LNCAP (cell line): ENCODE measurements around the gene SLC25A45.

ENCODE experiments used
- CTCF ChIP-seq: fragments of 450-650 bp; IDR thresholded peaks from 2 replicates; pipeline ENCODE4 v1.5.1; 2017; ENCODE audit warnings: mild to moderate bottlenecking

The SLC25A45 gene

GRCh38 chr11:65427691-65428577, 45.5 kb upstream of the SLC25A45 start:
- TF ChIP-seq CTCF, result no peak

DNA sequence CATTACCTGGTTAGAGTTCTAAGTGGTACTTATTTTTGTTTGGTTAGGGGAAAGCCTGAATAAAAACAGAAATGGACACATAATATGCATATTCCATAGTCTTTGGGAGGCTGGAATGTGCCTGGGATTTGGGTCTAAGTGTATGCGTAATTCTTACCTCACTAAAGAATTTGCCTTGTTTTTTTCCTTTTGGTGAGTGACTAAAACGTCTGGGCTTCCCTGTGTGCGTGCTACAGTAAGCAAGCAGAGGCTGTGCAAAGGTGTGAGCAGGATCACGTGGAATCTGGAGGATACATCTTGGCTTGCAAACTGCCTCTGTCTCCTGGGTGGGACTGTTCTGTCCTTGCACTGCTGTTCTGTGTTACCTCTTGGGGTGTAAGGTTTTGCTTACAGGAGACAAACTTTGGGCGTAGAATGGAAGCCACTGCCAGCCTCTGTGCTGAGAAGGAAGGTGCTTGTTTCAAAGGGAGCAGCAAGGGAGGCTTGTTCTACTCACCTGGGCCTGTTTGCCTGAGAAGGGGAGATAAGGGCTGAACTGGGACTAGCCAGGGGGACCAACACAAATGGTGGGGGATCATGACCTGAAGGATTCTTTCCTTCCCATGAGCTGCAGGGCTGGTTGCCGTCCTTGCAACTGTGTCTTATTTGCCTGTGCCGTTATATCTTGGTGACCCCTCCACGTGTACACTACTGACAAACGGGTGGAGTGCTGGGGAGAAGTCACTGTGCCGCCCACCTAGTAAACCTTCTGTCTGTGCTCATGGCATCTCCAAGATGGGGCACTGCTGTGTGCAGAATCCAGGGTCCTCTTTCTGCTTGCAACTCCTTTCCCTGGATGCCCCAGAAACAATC, 44.6 kb upstream of the SLC25A45 start:
- TF ChIP-seq CTCF, result no peak

DNA sequence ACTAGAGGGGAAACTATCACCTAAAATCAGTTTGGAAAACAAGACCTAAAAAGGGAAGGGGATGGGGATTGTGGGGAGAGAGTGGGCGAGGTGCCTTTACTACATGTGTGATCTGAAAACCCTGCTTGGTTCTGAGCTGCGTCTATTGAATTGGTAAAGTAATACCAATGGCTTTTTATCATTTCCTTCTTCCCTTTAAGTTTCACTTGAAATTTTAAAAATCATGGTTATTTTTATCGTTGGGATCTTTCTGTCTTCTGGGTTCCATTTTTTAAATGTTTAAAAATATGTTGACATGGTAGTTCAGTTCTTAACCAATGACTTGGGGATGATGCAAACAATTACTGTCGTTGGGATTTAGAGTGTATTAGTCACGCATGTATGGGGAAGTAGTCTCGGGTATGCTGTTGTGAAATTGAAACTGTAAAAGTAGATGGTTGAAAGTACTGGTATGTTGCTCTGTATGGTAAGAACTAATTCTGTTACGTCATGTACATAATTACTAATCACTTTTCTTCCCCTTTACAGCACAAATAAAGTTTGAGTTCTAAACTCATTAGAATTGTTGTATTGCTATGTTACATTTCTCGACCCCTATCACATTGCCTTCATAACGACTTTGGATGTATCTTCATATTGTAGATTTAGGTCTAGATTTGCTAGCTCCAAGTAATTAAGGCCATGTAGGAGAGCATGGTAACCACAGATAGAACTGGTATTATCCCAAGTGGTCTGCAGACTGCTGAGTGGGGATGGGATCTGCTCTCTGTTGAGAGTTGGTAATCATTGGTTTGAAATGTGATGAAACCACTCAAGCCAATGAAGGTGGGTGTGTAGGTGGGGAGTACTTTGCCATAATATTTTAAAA, 43.8 kb upstream of the SLC25A45 start:
- TF ChIP-seq CTCF, result no peak

GRCh38 chr11:65425105-65425970, 42.9 kb upstream of the SLC25A45 start:
- no peak for TF ChIP-seq CTCF

DNA sequence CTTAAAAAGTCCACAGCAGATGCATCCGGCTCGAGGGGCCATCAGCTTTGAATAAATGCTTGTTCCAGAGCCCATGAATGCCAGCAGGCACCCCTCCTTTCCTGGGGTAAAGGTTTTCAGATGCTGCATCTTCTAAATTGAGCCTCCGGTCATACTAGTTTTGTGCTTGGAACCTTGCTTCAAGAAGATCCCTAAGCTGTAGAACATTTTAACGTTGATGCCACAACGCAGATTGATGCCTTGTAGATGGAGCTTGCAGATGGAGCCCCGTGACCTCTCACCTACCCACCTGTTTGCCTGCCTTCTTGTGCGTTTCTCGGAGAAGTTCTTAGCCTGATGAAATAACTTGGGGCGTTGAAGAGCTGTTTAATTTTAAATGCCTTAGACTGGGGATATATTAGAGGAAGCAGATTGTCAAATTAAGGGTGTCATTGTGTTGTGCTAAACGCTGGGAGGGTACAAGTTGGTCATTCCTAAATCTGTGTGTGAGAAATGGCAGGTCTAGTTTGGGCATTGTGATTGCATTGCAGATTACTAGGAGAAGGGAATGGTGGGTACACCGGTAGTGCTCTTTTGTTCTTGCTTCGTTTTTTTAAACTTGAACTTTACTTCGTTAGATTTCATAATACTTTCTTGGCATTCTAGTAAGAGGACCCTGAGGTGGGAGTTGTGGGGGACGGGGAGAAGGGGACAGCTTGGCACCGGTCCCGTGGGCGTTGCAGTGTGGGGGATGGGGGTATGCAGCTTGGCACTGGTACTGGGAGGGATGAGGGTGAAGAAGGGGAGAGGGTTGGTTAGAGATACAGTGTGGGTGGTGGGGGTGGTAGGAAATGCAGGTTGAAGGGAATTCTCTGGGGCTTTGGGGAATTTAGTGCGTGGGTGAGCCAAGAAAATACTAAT, 42.0 kb upstream of the SLC25A45 start:
- TF ChIP-seq CTCF, result no peak

GRCh38 chr11:65423516-65424204, 41.2 kb upstream of the SLC25A45 start:
- TF ChIP-seq CTCF, result no peak
